HG02970 (cell line): ENCODE results near the gene C16orf96.

ENCODE experiments used
- ATAC-seq: cut with Tn5 transposase; IDR thresholded peaks from one replicate; pipeline ENCODE4 v1.9.1; 2021; ENCODE audit warnings: mild to moderate bottlenecking, moderate library complexity, moderate number of reproducible peaks; ENCODE audit not compliant: unreplicated experiment, low FRiP score

The C16orf96 gene

DNA sequence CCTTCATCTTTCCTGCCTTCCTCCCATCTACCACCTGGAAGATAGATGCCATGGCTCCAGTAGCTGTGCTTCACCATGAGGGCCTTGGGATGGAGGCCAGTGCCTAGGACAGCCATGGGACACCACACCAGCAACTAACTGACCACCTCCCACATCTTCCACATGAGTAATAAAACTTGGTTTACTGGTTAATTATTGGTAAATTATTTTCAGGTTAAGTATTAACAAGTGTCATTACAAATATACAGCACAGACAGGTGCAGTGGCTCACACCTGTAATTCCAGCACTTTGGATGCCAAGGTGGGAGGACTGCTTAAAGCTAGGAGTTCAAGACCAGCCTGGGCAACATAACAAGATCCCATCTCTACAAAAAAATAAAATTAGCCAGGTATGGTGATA lies 31.6 kb upstream of the C16orf96 start:
- no peak for ATAC-seq

GRCh38 chr16:4525069-4525468 lies 31.1 kb upstream of the C16orf96 start:
- no peak for ATAC-seq

GRCh38 chr16:4525634-4526277 lies 30.4 kb upstream of the C16orf96 start:
- no peak for ATAC-seq

DNA sequence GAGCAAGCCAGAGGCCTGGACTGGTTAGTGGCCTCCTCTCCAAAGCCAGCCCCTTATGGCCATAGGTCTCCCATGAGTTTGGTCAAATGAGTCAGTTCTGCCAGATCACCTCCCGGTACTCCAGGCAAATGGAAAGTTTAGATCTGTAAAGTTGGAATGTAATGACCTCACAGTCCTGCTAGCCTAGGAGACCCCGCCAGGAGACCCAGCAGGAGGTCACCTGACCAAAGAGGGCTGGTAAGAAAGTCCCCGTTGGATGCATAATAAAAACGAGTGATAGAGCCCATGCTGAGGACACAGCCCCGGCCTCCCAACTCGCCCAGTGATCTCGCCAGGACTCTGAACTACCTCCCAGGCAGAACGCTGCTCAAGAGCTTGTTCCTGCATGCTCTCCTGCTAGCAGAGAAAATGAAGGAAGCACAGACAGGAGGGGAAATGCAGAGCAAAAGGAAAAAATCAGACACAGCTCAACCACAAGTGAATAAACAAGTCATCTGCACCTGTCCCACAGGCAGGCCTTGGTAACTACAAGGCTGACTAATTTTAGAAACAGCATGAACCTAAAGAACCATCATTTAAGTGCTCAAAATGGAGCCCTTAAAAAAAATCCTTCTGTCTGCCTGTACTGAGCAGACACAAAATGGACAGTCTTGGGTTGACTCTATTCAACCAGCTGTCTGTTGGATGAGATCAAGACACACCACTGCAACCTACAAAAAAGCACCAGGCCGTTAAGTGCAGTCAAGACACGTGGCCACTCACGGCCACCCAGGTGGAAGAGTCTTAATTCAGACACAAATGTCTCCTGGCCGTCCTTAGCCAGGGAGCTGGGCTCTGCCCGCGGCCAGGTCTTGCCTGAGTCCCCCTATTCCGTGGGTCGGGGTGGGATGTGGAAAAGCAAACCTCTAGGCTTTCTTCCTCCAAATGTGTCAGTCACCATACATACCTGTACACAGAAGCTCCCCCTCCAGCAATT lies 26.8 kb upstream of the C16orf96 start:
- no peak for ATAC-seq

GRCh38 chr16:4531811-4532210 lies 24.3 kb upstream of the C16orf96 start:
- ATAC-seq, result no peak

GRCh38 chr16:4532238-4532637 lies 23.9 kb upstream of the C16orf96 start:
- no peak for ATAC-seq

DNA sequence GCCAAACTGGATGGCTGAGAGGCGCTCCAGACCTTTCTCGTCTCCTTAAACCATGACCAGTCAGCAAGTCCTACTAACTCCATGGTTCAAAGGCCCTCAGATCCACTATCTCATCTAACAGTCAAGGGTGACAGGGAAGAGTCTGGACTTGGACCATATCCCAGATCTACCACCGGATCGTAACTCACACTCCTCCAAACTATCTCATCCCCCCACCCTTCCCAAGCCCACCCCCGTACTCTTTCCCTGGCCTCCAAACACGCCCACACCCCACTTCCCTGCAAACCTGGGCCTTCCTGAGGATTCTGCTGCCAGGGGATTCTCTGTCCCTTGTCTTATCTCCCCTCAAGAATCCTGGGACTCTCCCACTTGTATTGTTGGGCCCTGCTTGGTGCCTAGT lies 22.6 kb upstream of the C16orf96 start:
- ATAC-seq, result no peak

DNA sequence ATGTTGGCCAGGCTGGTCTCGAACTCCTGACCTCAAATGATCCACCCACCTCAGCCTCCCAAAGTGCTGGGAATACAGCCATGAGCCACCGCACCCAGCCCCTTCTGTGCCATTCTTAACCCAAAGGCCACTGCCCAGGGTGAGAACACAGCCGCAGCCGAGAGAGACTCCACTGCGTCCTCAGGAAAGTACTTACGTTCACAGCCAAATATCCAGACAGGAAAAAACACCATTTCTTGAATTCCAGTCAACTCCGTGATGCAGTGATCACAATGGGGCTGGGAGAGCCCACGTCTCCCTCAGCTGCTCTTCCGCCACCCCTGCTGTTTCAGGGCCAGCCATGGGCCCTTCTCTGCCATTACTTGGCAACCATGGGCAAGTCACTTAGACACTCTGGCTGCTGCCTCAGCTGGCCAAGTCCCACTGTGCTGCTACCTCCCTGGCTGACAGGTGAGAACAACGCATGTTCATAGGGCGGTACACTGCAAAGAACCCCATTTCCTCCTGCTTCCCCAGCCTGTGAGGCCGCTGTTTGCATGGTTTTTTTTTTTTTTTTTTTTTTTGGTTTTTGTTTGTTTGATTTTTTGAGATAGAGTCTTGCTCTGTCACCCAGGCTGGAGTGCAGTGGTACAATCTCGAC lies 21.9 kb upstream of the C16orf96 start:
- no peak for ATAC-seq

DNA sequence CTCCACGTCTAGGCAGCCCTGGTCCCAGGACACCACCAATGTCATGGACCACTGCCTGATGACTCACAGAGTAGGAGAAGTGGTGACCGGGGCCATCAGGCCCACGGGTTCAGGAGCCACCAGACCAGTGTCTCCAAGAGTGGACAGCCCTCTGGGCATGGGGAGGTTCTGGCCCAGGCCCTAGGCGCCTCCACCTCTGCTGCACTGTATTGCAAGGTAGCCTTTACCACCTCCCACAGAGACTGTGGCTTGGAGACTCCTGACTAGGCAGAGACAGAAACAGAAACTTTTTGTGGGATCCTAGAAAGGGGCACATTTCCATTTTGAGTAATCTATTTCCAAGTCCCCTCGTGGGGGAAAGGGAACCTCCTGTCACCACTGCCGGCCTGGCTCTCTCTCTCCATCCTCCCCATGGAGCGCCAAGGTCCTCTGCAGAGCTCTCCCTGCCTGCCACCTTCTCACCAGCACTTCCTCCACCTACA lies 20.5 kb upstream of the C16orf96 start:
- no peak for ATAC-seq

DNA sequence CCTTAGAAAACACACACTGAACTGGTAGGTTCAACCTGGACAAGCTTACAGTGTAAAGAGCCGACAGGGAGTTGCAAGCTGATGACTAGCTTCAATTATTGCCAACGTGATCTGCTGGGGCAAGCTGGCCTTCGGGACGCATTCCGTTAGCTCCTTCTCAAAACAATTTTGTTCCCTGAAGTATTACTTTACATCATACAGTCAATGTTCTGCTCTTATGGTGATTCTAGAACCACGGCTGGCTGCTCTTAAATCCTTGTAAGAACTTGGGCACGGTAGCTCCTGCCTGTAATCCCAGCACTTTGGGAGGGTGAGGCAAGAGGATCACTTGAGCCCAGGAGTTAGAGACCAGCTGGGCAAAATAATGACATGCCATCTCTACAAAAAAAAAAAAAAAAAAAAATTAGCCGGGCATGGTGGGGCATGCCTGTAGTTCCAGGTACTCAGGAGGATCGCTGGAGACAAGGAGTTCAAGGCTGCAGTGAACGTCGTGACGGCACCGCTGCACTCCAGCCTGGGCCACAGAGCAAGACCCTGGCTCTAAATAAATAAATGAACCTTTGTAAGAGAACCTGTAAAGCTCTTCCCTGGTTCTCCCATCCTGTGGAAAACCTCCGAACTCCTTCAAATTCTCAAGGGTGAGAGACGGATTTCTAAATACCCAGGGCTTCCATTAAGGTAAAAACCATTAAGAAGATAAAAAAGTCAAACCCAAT lies 19.6 kb upstream of the C16orf96 start:
- ATAC-seq, result no peak

DNA sequence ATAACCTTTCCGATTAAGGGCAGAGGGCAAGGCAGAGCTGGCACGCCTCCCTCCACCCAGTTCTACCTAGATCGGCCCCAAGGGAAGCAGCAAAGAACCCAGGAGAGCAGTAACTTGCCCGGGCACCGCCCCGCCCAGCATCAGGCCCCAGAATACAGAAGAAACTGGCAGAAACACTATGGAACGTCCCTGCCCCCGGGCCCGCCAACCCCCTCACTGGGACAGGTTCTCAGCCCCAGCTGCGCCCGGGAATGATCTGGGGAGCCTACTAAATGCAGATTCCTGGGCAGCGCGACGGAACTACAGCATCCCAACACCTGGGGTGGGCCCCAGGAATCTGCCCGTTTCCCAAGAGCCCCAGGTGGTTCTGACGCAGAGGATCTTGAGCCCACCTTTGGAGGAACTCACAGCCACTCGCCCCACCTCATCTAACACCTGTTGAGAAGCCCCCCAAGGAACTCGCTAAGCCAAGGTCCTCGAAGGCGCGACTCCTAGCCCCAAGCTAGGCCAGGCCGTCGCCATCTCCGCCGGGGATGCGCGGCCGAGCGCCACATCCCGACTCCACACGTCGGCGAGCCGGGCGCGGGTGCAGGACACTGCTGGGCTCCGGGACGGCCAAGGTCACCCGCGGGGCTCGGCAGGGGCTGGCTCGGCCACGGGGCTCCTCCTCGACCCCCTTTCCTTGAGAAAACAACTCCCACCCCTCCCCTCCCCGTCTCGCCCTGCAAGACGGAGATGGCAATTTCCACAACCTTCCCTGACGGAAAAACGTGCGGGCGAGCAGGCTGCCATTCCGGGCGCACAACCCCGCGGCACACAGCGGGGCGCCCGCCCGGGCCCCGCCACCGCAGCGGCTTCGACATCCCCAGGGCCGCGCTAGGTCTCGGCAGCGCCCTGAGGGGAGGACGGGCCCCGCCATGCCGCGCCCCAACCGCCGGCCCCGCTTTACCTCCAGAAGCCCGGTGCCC lies 18.5 kb upstream of the C16orf96 start:
- ATAC-seq, result peak; percentile 1

DNA sequence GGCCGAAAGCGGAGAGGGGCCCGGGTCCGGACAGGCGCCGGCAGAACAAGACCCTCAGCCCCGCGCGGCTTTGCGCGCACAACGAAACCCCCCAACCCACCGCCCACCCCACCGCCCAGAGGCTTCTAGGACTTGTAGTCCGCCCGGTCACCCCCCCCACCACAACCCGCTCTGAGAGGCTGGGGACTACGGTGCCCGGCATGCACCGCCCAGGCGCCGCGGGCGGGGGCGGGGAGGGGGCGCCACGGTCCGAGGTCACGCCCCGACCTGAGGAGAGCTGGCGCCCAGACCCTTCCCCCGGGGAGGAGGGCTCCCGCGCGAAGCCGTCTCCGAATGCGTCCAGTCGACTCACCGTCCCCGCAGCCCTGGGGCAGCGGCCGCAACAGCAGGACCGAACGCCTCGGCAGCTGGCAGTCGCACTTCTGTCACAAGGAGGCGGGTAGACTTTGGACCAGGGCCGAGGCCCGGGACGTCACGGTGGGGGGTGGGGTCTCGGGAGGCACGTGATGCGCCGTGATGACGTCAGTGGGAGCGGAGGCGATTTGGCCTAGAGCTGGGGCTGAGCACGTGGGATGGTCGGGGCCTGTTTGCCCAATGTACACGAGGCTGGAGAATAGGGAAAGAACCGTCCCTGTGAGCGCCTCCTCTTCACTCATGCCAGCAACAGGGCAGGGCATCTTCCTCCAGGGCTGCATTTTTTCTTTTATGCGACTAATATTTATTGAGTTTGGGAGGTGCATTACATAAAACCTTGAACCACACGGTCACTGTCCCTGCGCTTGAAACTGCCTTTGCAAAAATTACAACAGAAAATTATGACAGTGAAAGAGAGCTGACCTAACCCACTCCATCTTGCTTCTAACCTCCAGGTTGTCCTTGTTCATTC lies 17.5 kb upstream of the C16orf96 start, which contains the start of gene CDIP1:
TSS of gene CDIP1 (minus strand) at position 424 of the 886 bp plus-strand sequence. CDS start 24,643 bp downstream, outside the sequence.
- peak; percentile 74 for ATAC-seq

DNA sequence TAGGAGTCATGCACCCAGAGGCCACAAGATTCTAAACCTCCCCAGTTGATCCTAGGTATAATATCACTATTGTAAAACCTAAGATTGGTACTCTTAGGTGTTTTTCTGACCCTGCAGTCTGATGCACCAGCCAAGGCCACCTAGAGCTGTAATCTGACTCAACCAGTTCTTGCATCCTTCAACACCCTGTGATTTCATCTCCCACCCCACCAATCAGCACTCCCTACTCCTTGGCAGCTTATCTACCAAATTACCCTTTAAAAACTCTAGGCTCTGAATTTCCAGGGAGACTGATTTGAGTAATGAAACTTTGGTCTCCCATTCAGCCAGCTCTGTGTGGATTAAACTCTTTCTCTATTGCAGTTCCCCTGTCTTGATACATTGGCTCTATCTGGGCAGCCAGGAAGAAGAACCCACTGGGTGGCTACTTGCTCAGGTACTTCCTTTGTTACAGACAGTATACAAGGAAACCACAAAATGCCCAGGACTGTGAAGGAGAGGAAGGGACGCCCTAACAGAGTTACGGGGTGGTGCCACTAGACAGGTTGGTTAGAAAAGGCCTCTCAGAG lies 16.3 kb upstream of the C16orf96 start:
- ATAC-seq, result no peak

DNA sequence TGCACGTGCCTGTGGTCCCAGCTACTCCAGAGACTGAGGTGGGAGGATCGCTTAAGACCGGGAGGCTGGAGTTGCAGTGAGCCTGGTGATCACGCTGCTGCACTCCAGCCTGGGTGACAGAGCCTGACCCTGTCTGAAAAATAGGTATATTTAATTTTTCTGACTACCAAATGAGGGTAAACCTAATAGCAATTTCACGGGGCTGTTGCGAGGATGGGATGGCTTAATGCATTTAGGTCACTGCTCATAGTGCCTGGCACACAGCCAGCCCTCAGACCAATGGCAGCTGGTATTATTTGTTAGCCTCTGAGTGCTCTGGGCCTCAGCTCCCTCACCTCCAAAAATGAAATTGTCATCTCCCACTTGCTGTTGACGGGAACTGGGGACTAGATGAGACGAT lies 11.7 kb upstream of the C16orf96 start:
- no peak for ATAC-seq

DNA sequence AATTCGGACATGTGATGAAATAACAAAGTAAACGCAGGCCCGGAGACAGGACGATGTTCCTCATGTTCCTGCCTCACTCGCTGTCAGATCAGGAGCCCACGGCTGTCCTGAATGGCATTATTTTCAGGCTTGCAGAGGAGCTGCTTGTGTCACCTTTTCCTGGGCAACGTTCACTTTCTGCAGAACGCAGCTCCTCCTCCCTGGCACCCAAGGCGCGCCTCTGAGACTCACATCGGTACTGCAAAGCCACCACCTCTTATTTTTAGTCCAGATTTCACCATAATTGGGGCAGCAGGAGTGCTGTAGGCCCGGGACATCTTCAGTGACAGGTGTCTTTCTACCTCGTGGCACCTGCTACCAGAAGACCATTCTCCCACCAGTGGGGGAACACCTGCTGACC lies 8.0 kb upstream of the C16orf96 start:
- no peak for ATAC-seq

DNA sequence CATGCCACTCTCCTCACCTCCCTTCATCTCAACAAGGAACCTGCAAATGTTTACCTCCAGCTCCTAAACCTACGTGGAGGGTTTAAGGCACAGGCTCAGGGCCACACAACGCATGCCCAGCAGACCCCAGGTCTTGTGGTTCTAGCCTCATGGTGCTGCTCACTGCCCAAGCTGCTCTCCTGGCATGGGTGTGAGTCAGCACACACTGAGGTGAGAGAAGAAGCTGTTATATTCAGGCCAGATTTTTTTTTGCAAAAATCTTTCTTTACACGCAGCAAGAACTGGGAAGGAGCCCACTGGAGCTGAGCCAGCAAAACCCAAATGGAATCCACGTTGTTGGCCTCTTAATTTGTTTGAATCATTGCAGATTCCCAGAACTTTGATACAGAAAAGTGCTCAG lies 5.5 kb upstream of the C16orf96 start:
- ATAC-seq, result no peak

DNA sequence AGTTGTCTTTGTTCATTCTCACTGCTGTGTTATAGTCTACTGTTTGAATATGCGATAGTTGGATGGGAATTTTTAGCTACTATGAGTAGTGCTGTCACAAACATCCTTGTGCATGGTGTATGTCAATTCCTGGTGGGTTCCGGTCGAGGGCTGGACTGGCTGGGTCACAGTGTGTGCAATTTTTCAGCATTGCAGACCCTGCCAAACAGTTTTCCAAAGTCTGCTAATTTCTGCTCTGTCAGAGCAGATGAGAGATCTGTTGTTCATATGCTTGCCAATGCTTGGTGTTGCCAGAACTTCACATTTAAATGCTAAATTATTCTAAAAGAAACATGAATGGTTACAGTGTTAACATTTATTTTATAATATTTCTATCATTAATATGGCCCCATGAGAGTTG lies 3.6 kb upstream of the C16orf96 start:
- ATAC-seq, result no peak

GRCh38 chr16:4556580-4556979 lies 440 bp downstream of the C16orf96 start:
- ATAC-seq, result no peak
